ENCODE results near the gene TMEM200A. TPM values are rescaled to one million over a fixed set of nuclear protein-coding genes. Genes with fewer than 3 reads are reported as not detected.

Gene TMEM200A
- total and polyA plus RNA-seq, 10 of the 15 experiments (the other 5 are each of a cell fraction or from before 2014, with no cell fraction given) = 5.5 to 12.4 (median 9.6) TPM

GRCh38 chr6:130489514-130489913, 123.7 kb downstream of the TMEM200A start:
- WGBS (ENCODE audit: insufficient coverage, insufficient replicate concordance, low lambda C conversion rate, missing lambda C conversion rate) = 75% methylated on average over 1 of the region's 1 CpG
- FAIRE-seq (no peak), DNase-seq (ENCODE audit: low read depth, low spot score) (no peak), ATAC-seq (no peak)
- no peak for TF ChIP-seq DPF2 (IDR thresholded peaks at IDR 0.05)
- no peak for TF ChIP-seq EED (IDR thresholded peaks at IDR 0.05; ENCODE audit: low read depth)
- TF ChIP-seq, protein P1, sequence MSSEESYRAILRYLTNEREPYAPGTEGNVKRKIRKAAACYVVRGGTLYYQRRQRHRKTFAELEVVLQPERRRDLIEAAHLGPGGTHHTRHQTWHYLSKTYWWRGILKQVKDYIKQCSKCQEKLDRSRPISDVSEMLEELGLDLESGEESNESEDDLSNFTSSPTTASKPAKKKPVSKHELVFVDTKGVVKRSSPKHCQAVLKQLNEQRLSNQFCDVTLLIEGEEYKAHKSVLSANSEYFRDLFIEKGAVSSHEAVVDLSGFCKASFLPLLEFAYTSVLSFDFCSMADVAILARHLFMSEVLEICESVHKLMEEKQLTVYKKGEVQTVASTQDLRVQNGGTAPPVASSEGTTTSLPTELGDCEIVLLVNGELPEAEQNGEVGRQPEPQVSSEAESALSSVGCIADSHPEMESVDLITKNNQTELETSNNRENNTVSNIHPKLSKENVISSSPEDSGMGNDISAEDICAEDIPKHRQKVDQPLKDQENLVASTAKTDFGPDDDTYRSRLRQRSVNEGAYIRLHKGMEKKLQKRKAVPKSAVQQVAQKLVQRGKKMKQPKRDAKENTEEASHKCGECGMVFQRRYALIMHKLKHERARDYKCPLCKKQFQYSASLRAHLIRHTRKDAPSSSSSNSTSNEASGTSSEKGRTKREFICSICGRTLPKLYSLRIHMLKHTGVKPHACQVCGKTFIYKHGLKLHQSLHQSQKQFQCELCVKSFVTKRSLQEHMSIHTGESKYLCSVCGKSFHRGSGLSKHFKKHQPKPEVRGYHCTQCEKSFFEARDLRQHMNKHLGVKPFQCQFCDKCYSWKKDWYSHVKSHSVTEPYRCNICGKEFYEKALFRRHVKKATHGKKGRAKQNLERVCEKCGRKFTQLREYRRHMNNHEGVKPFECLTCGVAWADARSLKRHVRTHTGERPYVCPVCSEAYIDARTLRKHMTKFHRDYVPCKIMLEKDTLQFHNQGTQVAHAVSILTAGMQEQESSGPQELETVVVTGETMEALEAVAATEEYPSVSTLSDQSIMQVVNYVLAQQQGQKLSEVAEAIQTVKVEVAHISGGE (CRISPR knock-in tag; IDR thresholded peaks at IDR 0.05) = no peak
- TF ChIP-seq ZNF24 (IDR thresholded peaks at IDR 0.05) = no peak
- no peak for TF ChIP-seq NR2C2 (IDR thresholded peaks at IDR 0.05; ENCODE audit: borderline replicate concordance, control insufficient read depth, insufficient read length, low read depth)
- no peak for TF ChIP-seq RELA (IDR thresholded peaks at IDR 0.05; ENCODE audit: borderline replicate concordance, partially characterized antibody)
- TF ChIP-seq NBN (IDR thresholded peaks at IDR 0.05) = no peak
- TF ChIP-seq POLR2AphosphoS5 (IDR thresholded peaks at IDR 0.05; ENCODE audit: low read length) = no peak
- TF ChIP-seq RCOR1 (conservative IDR thresholded peaks at IDR 0.05; ENCODE audit: low read depth, low read length) = no peak
- H3K9me3 ChIP-seq (replicated peaks; ENCODE audit: control insufficient read depth, insufficient read depth, low read length) = no peaks in the 10 kb centered on the region
- ChIA-PET CTCF (interaction anchor here (0.9 to 1.6 kb wide), 2 partner anchors 10 to 209 kb away, joined by 3 to 4 read pairs; no protein-coding TSS in a partner anchor), POLR2A (interaction anchor here (1.5 kb wide), 1 partner anchor 11 kb away, joined by 3 read pairs; no protein-coding TSS in a partner anchor), RAD21 (ENCODE audit: unreplicated experiment) (no interaction called here), SMC1A (ENCODE audit: uncharacterized antibody, unreplicated experiment) (interaction anchor here (0.9 kb wide), 2 partner anchors 37 to 121 kb away, joined by 3 to 4 read pairs; no protein-coding TSS in a partner anchor)
- no peaks in the 10 kb centered on the region for H3K27me3 ChIP-seq (replicated peaks in 1 of 2; ENCODE audit: control insufficient read depth in 2 of 2, insufficient read depth in 2 of 2, low read length in 1 of 2)
- H3K4me1 ChIP-seq (ENCODE audit: control insufficient read depth, insufficient read depth, low read length) = no peaks in the 10 kb centered on the region
- H3K79me2 ChIP-seq (ENCODE audit: control insufficient read depth, insufficient read depth, low read length) = no peaks in the 10 kb centered on the region
- H3K27ac ChIP-seq (ENCODE audit: control insufficient read depth, insufficient read depth) = no peak overlapping the region
- intact Hi-C loops (cut with micrococcal nuclease; ENCODE audit: unreplicated experiment) = no loop called here
- no TSS peak for BruUV-seq (replicated peaks)
- in situ Hi-C loops (cut with MboI) = no loop called here
- H3K4me3 ChIP-seq = no peak overlapping the region
- H3K9ac ChIP-seq (ENCODE audit: control insufficient read depth, insufficient read depth, low read length) = no peak overlapping the region
- H2AFZ ChIP-seq (ENCODE audit: control insufficient read depth, low read depth, low read length) = no peak overlapping the region
- H3K36me3 ChIP-seq (ENCODE audit: control insufficient read depth in 2 of 2, insufficient read depth in 2 of 2, low read length in 1 of 2) = no peaks in the 10 kb centered on the region
- no peak overlapping the region for H3K4me2 ChIP-seq (ENCODE audit: control insufficient read depth, insufficient read depth)
- H4K20me1 ChIP-seq (ENCODE audit: control insufficient read depth, insufficient read depth) = no peaks in the 10 kb centered on the region

Other genes starting within 250 kb of the TMEM200A start
- 0.33 and 0.40 TPM in 2 replicates for gene SAMD3, start 143.1 kb upstream of the TMEM200A start, total RNA-seq (2014; rRNA removed)
- 0.14 and 0.31 TPM in 2 replicates for gene SAMD3, start 143.1 kb upstream of the TMEM200A start, total RNA-seq (2014; rRNA removed; fragmentation: Illumina TruSeq; extraction: Trizol)
- 0.43 and 0.44 TPM in 2 replicates for gene SAMD3, start 143.1 kb upstream of the TMEM200A start, total RNA-seq (2021)
- 2.3 and 3.0 TPM in 2 replicates for gene SAMD3, start 143.1 kb upstream of the TMEM200A start, polyA plus RNA-seq (2011; rRNA removed)
- 0.46 and 0.82 TPM in 2 replicates for gene SAMD3, start 143.1 kb upstream of the TMEM200A start, polyA plus RNA-seq (2014; fragmentation: Illumina TruSeq; extraction: Trizol)
- under 1 TPM; 0.16 to 0.39 TPM for gene SAMD3, start 143.1 kb upstream of the TMEM200A start, polyA plus RNA-seq (2014; fragmentation: Nextera tagmentation; extraction: Ambion mirVana)
- gene SAMD3, start 143.1 kb upstream of the TMEM200A start, polyA plus RNA-seq (2014; rRNA removed) = 0.04 and 0.27 TPM in 2 replicates
- gene SAMD3, start 143.1 kb upstream of the TMEM200A start, polyA plus RNA-seq (2016; fragmentation: Nextera tagmentation; extraction: Ambion mirVana) = not detected